WTC11 (cell line): ENCODE results near the gene SHROOM2.

Experiments
- TF ChIP-seq, protein P1 (sequence below): sonication (generic); formaldehyde crosslinking; IDR thresholded peaks from 2 replicates; pipeline ENCODE4 v1.8.0; 2022; ENCODE audit warnings: mild to moderate bottlenecking, missing genetic modification reagents
- TF ChIP-seq, protein P2 (sequence below): fragments of 200-600 bp; IDR thresholded peaks from 2 replicates; pipeline ENCODE4 v1.8.0; 2022; ENCODE audit warnings: antibody characterized with exemption

GRCh38 chrX:9909254-9909653 lies 123.0 kb downstream of the SHROOM2 start:
- TF ChIP-seq, protein P1, sequence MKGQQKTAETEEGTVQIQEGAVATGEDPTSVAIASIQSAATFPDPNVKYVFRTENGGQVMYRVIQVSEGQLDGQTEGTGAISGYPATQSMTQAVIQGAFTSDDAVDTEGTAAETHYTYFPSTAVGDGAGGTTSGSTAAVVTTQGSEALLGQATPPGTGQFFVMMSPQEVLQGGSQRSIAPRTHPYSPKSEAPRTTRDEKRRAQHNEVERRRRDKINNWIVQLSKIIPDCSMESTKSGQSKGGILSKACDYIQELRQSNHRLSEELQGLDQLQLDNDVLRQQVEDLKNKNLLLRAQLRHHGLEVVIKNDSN (CRISPR knock-in tag), result no peak
- TF ChIP-seq, protein P2, sequence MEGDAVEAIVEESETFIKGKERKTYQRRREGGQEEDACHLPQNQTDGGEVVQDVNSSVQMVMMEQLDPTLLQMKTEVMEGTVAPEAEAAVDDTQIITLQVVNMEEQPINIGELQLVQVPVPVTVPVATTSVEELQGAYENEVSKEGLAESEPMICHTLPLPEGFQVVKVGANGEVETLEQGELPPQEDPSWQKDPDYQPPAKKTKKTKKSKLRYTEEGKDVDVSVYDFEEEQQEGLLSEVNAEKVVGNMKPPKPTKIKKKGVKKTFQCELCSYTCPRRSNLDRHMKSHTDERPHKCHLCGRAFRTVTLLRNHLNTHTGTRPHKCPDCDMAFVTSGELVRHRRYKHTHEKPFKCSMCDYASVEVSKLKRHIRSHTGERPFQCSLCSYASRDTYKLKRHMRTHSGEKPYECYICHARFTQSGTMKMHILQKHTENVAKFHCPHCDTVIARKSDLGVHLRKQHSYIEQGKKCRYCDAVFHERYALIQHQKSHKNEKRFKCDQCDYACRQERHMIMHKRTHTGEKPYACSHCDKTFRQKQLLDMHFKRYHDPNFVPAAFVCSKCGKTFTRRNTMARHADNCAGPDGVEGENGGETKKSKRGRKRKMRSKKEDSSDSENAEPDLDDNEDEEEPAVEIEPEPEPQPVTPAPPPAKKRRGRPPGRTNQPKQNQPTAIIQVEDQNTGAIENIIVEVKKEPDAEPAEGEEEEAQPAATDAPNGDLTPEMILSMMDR, result no peak
